MM.1S (cell line): ENCODE data around the gene NFKBIE.

Experiments used
- DNase-seq: peaks from one replicate; pipeline ENCODE4 v3.0.0-alpha.2; 2015
- H2AFZ ChIP-seq: fragments of 300-600 bp; sonication (generic); 2 replicates; pipeline ENCODE4 v1.6.0; 2016; ENCODE audit warnings: antibody characterized with exemption, low read length
- H3F3A ChIP-seq: fragments of 300-600 bp; sonication (generic); 2 replicates; pipeline ENCODE4 v1.6.1; 2016; ENCODE audit warnings: mild to moderate bottlenecking, antibody characterized with exemption, low read length, moderate library complexity, mixed read lengths; ENCODE audit not compliant: insufficient read depth
- H3K27ac ChIP-seq: fragments of 300-600 bp; sonication (generic); 2 replicates; pipeline ENCODE4 v1.5.1; 2016; ENCODE audit warnings: mild to moderate bottlenecking, low read length
- H3K27me3 ChIP-seq: fragments of 300-600 bp; sonication (generic); replicated peaks from 2 replicates; pipeline ENCODE4 v1.6.0; 2016; ENCODE audit warnings: low read length; ENCODE audit not compliant: insufficient read depth
- H3K36me3 ChIP-seq: fragments of 300-600 bp; sonication (generic); replicated peaks from 2 replicates; pipeline ENCODE4 v1.6.1; 2016; ENCODE audit warnings: mild to moderate bottlenecking, low read length, mixed read lengths; ENCODE audit not compliant: insufficient read depth
- H3K4me1 ChIP-seq: fragments of 300-600 bp; sonication (generic); 2 replicates; pipeline ENCODE4 v1.6.1; 2016; ENCODE audit warnings: low read length, mixed read lengths
- H3K4me2 ChIP-seq: fragments of 300-600 bp; sonication (generic); 2 replicates; pipeline ENCODE4 v1.6.0; 2016; ENCODE audit warnings: low read depth, low read length
- H3K4me3 ChIP-seq: fragments of 300-600 bp; sonication (generic); 2 replicates; pipeline ENCODE4 v1.5.1; 2016; ENCODE audit warnings: low read length, mixed read lengths
- H3K79me2 ChIP-seq: fragments of 300-600 bp; sonication (generic); 2 replicates; pipeline ENCODE4 v1.6.1; 2016; ENCODE audit warnings: mixed run types, low read length, mixed read lengths
- H3K9ac ChIP-seq: fragments of 300-600 bp; sonication (generic); 2 replicates; pipeline ENCODE4 v1.6.1; 2016; ENCODE audit warnings: low read length, mixed read lengths
- H3K9me2 ChIP-seq: fragments of 300-600 bp; sonication (generic); replicated peaks from 2 replicates; pipeline ENCODE4 v1.6.1; 2016; ENCODE audit warnings: mild to moderate bottlenecking, low read length, mixed read lengths; ENCODE audit not compliant: insufficient read depth
- H3K9me3 ChIP-seq: fragments of 300-600 bp; sonication (generic); replicated peaks from 2 replicates; pipeline ENCODE4 v1.6.1; 2016; ENCODE audit warnings: mild to moderate bottlenecking, low read length, mixed read lengths; ENCODE audit not compliant: insufficient read depth
- H4K20me1 ChIP-seq: fragments of 300-600 bp; sonication (generic); 2 replicates; pipeline ENCODE4 v1.6.1; 2016; ENCODE audit warnings: mild to moderate bottlenecking, low read length, moderate library complexity, mixed read lengths; ENCODE audit not compliant: insufficient read depth
- CTCF ChIP-seq: fragments of 300-600 bp; sonication (generic); IDR thresholded peaks from 2 replicates; pipeline ENCODE4 v1.5.1; 2016; ENCODE audit warnings: antibody characterized with exemption, low read length, mixed read lengths
- EZH2 ChIP-seq: fragments of 300-600 bp; sonication (generic); optimal IDR thresholded peaks from 2 replicates; pipeline ENCODE3; 2017; ENCODE audit warnings: low read depth, mild to moderate bottlenecking, antibody characterized with exemption, low read length, mixed read lengths
- EZH2phosphoT487 ChIP-seq: fragments of 300-600 bp; sonication (generic); IDR thresholded peaks from 2 replicates; pipeline ENCODE4 v1.6.1; 2018; ENCODE audit warnings: antibody characterized with exemption, low read length

NFKBIE gene

GRCh38 chr6:44269178-44269920, 4.0 kb upstream of the NFKBIE start:
- no peak overlapping the region for H3K27ac ChIP-seq
- H3F3A ChIP-seq, result peaks cover 23% of the 10 kb centered on the region
- no peaks in the 10 kb centered on the region for H3K36me3 ChIP-seq
- no peaks in the 10 kb centered on the region for H3K9me3 ChIP-seq
- no peak overlapping the region for H3K4me2 ChIP-seq
- peaks cover 15% of the 10 kb centered on the region for H3K4me1 ChIP-seq
- H4K20me1 ChIP-seq, result no peaks in the 10 kb centered on the region
- no peak overlapping the region for H3K4me3 ChIP-seq
- H3K27me3 ChIP-seq, result peaks cover 52% of the 10 kb centered on the region
- TF ChIP-seq EZH2phosphoT487, result no peak
- TF ChIP-seq EZH2, result no peak
- TF ChIP-seq CTCF, result no peak
- no peaks in the 10 kb centered on the region for H3K9me2 ChIP-seq
- no peak overlapping the region for H3K9ac ChIP-seq
- DNase-seq, result no peak
- peaks cover 8% of the 10 kb centered on the region for H3K79me2 ChIP-seq
- H2AFZ ChIP-seq, result no peak overlapping the region

DNA sequence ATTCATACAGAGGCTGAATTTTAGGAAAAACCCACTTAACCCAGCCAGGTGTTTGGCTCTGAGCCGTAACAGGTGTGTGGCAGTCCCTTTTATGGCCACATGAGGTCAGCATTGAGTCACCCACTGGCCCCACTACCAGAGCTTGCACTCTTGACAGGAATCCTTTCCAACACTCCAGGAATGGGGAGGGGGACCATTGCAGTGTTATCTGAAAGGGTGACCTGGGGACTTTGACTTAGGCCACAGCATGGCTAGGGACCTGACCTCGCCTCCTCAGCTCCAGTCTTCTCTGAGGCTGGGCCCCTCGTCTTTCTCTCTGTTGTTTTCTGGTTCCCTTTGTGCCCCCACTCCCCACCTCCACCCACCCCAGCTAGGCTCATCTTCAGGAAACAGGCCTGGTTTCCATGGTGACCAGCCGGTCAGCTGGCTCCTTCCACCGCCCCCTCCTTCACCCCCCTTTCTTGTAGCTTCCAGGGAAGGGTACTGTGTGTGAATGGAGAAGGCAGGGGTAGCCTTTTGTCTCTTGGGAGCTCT, 2.8 kb upstream of the NFKBIE start:
- Histone ChIP-seq H3K9me3 (no peaks in the 10 kb centered on the region), H3K4me1 (peaks cover 15% of the 10 kb centered on the region), H4K20me1 (no peaks in the 10 kb centered on the region), H3K4me2 (no peak overlapping the region), H3K27me3 (peaks cover 42% of the 10 kb centered on the region), H3K27ac (no peak overlapping the region), H3K79me2 (peaks cover 20% of the 10 kb centered on the region), H3K9ac (no peak overlapping the region), H3K36me3 (no peaks in the 10 kb centered on the region), H2AFZ (no peak overlapping the region), H3F3A (peaks cover 34% of the 10 kb centered on the region), H3K4me3 (no peak overlapping the region), H3K9me2 (no peaks in the 10 kb centered on the region)
- peak; percentile 93 for TF ChIP-seq CTCF
- TF ChIP-seq EZH2phosphoT487, result no peak
- peak; percentile 57 for DNase-seq

DNA sequence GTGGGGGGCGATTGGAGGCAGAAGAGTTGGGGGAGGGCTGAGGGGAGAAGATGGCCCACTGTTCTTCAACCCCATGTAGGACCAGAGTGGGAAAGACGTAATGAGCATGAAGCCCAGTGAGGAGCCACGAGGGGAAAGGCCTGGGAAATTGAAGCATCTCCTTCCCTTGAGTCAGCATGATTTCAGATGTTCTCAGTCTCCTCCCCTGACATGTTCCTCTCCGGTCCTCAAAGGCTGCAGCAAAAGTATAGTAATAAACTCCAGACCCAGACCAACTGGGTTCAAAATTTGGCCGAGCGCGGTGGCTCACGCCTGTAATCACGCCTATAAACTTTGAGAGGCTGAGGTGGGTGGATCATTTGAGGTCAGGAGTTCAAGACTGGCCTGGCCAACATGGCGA, 1.9 kb upstream of the NFKBIE start:
- TF ChIP-seq EZH2 (no peak), CTCF (no peak), EZH2phosphoT487 (no peak)
- DNase-seq, result no peak
- Histone ChIP-seq H3K4me1 (peaks cover 24% of the 10 kb centered on the region), H3K36me3 (no peaks in the 10 kb centered on the region), H3F3A (peaks cover 39% of the 10 kb centered on the region), H2AFZ (no peak overlapping the region), H4K20me1 (no peaks in the 10 kb centered on the region), H3K9me2 (no peaks in the 10 kb centered on the region), H3K9ac (no peak overlapping the region), H3K27me3 (peaks cover 32% of the 10 kb centered on the region), H3K9me3 (no peaks in the 10 kb centered on the region), H3K4me3 (no peak overlapping the region), H3K79me2 (peaks cover 29% of the 10 kb centered on the region), H3K4me2 (no peak overlapping the region), H3K27ac (no peak overlapping the region)
